NCI-H446 treated with DMSO at 0.1 percent for 48 hours (cell line): ENCODE data around the gene RCN1.

Source experiments
- DNase-seq: peaks from one replicate; lab custom pipeline; 2025; lab: John Stamatoyannopoulos, UW

Gene RCN1

GRCh38 chr11:32153747-32154146 lies 62.9 kb downstream of the RCN1 start:
- no peak for DNase-seq

GRCh38 chr11:32154275-32154674 lies 63.4 kb downstream of the RCN1 start:
- DNase-seq = no peak
